ENCODE data around the gene R3HDM4.

DNA sequence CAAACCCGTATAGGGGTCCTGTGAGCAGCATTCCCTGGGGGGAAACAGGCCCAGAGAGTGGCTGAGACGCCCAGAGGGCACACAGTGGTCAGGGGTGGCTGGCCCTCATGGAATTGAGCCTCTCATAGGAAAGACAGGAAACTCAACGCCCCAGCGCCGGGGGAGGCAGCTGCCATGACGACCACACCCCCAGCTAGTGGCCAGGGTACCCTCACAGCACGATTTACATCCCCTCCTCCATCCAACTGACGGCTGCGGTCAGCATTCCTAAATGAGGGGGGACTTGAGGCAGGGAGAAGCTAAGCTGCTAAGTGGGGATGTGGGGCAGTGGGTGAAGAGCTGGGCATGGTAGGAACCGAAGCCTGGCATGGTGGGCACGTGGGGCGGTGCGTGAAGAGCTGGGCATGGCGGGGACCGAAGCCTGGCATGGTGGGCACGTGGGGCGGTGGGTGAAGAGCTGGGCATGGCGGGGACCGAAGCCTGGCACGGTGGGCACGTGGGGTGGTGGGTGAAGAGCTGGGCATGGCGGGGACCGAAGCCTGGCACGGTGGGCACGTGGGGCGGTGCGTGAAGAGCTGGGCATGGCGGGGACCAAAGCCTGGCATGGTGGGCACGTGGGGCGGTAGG lies 30.0 kb downstream of the R3HDM4 start:
- TF ChIP-seq, protein P1, sequence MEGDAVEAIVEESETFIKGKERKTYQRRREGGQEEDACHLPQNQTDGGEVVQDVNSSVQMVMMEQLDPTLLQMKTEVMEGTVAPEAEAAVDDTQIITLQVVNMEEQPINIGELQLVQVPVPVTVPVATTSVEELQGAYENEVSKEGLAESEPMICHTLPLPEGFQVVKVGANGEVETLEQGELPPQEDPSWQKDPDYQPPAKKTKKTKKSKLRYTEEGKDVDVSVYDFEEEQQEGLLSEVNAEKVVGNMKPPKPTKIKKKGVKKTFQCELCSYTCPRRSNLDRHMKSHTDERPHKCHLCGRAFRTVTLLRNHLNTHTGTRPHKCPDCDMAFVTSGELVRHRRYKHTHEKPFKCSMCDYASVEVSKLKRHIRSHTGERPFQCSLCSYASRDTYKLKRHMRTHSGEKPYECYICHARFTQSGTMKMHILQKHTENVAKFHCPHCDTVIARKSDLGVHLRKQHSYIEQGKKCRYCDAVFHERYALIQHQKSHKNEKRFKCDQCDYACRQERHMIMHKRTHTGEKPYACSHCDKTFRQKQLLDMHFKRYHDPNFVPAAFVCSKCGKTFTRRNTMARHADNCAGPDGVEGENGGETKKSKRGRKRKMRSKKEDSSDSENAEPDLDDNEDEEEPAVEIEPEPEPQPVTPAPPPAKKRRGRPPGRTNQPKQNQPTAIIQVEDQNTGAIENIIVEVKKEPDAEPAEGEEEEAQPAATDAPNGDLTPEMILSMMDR (IDR thresholded peaks at IDR 0.05; ENCODE audit: low read depth, low read length, missing input control), result no peak
- no peak for TF ChIP-seq EGR1 (IDR thresholded peaks at IDR 0.05; ENCODE audit: low read depth in 2 of 2)
- TF ChIP-seq, protein P2, sequence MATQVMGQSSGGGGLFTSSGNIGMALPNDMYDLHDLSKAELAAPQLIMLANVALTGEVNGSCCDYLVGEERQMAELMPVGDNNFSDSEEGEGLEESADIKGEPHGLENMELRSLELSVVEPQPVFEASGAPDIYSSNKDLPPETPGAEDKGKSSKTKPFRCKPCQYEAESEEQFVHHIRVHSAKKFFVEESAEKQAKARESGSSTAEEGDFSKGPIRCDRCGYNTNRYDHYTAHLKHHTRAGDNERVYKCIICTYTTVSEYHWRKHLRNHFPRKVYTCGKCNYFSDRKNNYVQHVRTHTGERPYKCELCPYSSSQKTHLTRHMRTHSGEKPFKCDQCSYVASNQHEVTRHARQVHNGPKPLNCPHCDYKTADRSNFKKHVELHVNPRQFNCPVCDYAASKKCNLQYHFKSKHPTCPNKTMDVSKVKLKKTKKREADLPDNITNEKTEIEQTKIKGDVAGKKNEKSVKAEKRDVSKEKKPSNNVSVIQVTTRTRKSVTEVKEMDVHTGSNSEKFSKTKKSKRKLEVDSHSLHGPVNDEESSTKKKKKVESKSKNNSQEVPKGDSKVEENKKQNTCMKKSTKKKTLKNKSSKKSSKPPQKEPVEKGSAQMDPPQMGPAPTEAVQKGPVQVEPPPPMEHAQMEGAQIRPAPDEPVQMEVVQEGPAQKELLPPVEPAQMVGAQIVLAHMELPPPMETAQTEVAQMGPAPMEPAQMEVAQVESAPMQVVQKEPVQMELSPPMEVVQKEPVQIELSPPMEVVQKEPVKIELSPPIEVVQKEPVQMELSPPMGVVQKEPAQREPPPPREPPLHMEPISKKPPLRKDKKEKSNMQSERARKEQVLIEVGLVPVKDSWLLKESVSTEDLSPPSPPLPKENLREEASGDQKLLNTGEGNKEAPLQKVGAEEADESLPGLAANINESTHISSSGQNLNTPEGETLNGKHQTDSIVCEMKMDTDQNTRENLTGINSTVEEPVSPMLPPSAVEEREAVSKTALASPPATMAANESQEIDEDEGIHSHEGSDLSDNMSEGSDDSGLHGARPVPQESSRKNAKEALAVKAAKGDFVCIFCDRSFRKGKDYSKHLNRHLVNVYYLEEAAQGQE (IDR thresholded peaks at IDR 0.05), result no peak
- no peak for TF ChIP-seq NR2F2 (IDR thresholded peaks at IDR 0.05)

Data from liver (tissue), 3 donors.